ENCODE results near the gene EFNA1.

- TF ChIP-seq CTCF (IDR thresholded peaks at IDR 0.05) = no peak
- no peak for TF ChIP-seq EZH2 (IDR thresholded peaks at IDR 0.05)
These were observed 12.9 kb downstream of the EFNA1 start for GRCh38 chr1:155140630-155140953.

Measured in neural progenitor cell (in vitro differentiated cells).